Measurements from ENCODE around the gene RBMS1. TPM values are rescaled to one million over a fixed set of nuclear protein-coding genes. Genes with fewer than 3 reads are reported as not detected.

Gene RBMS1
- total RNA-seq, 1 donor from 2014 or later: 136 TPM

DNA sequence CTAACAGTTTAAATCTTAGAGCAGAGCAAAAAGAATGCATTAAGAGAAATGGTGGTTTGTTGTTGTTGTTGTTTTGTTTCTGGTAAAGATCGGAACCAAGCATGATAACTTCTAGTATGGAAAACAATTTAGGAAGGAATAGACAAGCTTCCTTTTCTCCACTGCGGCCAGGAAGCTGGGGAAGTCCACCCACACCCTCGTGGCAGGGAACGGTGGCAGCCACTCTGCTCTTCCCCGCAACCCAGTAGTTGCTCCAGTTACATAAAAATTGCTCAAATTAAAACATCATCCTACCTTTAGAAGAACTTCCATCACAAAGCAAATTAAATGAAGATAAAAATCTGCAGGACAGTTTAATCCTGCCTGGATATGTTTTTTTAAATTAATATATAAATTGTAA is 113.0 kb downstream of the RBMS1 start:
- no peak for DNase-seq (ENCODE audit: low spot score)
- H3K36me3 Mint-ChIP-seq (ENCODE audit: low read depth, unreplicated experiment): no peaks in the 10 kb centered on the region
- H3K4me1 Mint-ChIP-seq (ENCODE audit: unreplicated experiment): peaks cover 72% of the 10 kb centered on the region
- no peaks in the 10 kb centered on the region for H3K27me3 Mint-ChIP-seq (ENCODE audit: unreplicated experiment)
- H3K27ac Mint-ChIP-seq (ENCODE audit: unreplicated experiment): peak overlapping the region; percentile 85
- no peak overlapping the region for H3K4me3 Mint-ChIP-seq (ENCODE audit: unreplicated experiment)
- TF ChIP-seq, protein P1, sequence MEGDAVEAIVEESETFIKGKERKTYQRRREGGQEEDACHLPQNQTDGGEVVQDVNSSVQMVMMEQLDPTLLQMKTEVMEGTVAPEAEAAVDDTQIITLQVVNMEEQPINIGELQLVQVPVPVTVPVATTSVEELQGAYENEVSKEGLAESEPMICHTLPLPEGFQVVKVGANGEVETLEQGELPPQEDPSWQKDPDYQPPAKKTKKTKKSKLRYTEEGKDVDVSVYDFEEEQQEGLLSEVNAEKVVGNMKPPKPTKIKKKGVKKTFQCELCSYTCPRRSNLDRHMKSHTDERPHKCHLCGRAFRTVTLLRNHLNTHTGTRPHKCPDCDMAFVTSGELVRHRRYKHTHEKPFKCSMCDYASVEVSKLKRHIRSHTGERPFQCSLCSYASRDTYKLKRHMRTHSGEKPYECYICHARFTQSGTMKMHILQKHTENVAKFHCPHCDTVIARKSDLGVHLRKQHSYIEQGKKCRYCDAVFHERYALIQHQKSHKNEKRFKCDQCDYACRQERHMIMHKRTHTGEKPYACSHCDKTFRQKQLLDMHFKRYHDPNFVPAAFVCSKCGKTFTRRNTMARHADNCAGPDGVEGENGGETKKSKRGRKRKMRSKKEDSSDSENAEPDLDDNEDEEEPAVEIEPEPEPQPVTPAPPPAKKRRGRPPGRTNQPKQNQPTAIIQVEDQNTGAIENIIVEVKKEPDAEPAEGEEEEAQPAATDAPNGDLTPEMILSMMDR (IDR thresholded peaks at IDR 0.05; ENCODE audit: unreplicated experiment): no peak
- H3K9me3 Mint-ChIP-seq (ENCODE audit: unreplicated experiment): no peaks in the 10 kb centered on the region

DNA sequence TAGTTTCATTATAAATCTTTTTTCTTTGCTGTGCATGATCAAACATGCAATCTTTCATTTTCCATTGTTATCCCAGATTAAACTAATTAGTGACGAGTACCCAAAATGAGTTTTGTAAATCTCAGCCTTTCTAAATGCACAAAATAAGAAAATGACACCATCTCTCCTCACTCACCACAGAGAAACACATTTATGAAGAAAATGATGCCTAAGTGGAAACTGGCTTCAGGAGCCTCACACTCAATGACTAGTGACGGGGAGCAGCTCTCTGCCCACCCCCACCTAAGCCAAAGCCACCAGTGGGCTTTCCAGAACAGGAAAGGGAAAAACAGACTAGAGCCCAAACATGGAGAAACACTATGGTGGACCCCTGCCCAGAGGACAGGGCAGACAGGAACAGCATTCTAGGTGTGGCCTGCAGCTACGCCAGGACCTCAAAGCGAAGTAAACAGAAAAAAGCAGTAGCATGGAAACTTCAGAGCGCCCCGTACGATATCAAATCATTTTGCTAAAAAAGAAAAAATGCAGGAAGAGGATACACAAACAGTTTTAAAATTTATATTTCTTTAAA is 113.5 kb downstream of the RBMS1 start:
- Mint-ChIP-seq H3K4me1 (ENCODE audit: unreplicated experiment) (peaks cover 78% of the 10 kb centered on the region), H3K9me3 (ENCODE audit: unreplicated experiment) (no peaks in the 10 kb centered on the region), H3K4me3 (ENCODE audit: unreplicated experiment) (peak overlapping the region; percentile 14), H3K27me3 (ENCODE audit: unreplicated experiment) (no peaks in the 10 kb centered on the region), H3K36me3 (ENCODE audit: low read depth, unreplicated experiment) (no peaks in the 10 kb centered on the region), H3K27ac (ENCODE audit: unreplicated experiment) (peak overlapping the region; percentile 85)
- TF ChIP-seq, protein P1 (IDR thresholded peaks at IDR 0.05; ENCODE audit: unreplicated experiment): no peak
- no peak for DNase-seq (ENCODE audit: low spot score)

DNA sequence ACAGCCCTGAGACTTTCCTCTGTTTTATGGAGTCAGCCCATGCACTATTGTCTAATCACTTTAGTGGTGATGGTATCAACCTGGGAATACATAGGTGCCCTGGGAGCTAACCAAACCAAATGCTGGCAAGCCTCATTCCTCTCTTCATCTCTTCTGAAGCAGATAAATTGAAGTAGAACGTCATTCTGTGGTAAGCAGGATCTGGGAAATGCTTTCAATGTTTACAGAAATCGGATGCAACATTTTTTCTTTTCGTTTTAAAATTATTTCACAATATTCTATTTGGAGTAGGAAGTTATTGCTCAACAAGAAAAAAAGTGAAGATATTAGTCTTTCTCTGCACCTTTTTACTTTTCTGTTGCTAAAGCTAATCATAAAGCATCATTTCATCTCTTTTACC is 114.2 kb downstream of the RBMS1 start:
- H3K36me3 Mint-ChIP-seq (ENCODE audit: low read depth, unreplicated experiment): no peaks in the 10 kb centered on the region
- H3K27ac Mint-ChIP-seq (ENCODE audit: unreplicated experiment): no peak overlapping the region
- DNase-seq (ENCODE audit: low spot score): no peak
- H3K9me3 Mint-ChIP-seq (ENCODE audit: unreplicated experiment): no peaks in the 10 kb centered on the region
- no peaks in the 10 kb centered on the region for H3K27me3 Mint-ChIP-seq (ENCODE audit: unreplicated experiment)
- TF ChIP-seq, protein P1 (IDR thresholded peaks at IDR 0.05; ENCODE audit: unreplicated experiment): no peak
- peaks cover 77% of the 10 kb centered on the region for H3K4me1 Mint-ChIP-seq (ENCODE audit: unreplicated experiment)
- no peak overlapping the region for H3K4me3 Mint-ChIP-seq (ENCODE audit: unreplicated experiment)

DNA sequence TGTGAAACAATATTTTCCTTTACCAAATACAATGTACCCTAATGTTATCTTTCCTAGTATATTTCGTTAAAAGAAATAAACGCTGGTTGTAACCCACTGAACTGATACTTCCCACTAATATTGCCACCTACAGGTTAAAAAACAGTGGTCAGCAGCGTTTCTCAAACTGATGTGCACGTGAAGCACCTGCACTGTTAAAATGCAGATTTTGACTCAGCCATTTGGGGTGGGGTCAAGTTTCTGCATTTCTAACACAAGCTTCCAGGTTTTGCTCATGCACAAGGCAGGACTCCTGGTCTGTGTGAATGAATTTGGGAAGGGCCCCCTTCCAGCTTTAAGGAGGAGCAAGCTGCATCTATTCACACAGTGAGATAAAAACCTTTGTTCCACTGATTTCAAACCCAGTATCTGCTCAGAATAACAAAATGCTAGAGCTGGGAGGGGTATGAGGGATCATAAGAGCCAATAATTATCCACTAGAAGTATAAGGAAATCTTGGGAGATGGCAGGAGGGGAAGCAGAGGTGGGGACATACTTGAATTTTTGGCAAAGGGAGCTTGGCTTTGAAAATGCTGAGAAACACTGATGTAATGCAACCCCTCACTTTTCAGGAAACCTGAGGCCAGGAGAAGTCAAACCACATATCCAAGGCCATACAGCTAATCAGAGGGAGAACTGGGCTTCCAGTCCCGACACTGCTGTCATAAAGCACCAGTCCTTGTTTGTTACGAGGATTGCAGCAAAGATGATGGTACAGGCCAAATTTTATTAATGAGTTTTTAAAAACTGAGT is 116.2 kb downstream of the RBMS1 start:
- Mint-ChIP-seq H3K27me3 (ENCODE audit: unreplicated experiment) (peaks cover 3% of the 10 kb centered on the region), H3K4me3 (ENCODE audit: unreplicated experiment) (no peak overlapping the region), H3K27ac (ENCODE audit: unreplicated experiment) (peak overlapping the region; percentile 68), H3K4me1 (ENCODE audit: unreplicated experiment) (peaks cover 86% of the 10 kb centered on the region), H3K36me3 (ENCODE audit: low read depth, unreplicated experiment) (no peaks in the 10 kb centered on the region), H3K9me3 (ENCODE audit: unreplicated experiment) (no peaks in the 10 kb centered on the region)
- no peak for DNase-seq (ENCODE audit: low spot score)
- TF ChIP-seq, protein P1 (IDR thresholded peaks at IDR 0.05; ENCODE audit: unreplicated experiment): no peak

DNA sequence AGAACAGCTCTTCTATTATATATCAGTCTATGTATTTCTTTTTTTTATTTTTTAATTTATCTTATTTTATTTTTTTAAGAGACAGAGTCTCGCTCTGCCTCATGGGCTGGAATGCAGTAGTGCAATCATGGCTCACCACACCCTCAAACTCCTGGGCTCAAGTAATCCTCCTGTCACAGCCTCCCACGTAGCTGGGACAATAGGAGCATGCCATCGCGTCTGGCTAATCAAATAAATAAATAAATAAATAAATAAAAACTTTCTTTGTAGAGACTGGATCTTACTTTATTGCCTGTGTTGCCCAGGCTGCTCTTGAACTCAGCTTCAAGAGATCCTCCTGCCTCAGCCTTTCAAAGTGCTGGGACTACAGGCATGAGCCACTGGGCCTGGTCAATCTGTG is 117.0 kb downstream of the RBMS1 start:
- TF ChIP-seq, protein P1 (IDR thresholded peaks at IDR 0.05; ENCODE audit: unreplicated experiment): no peak
- peak overlapping the region; percentile 68 for H3K27ac Mint-ChIP-seq (ENCODE audit: unreplicated experiment)
- H3K27me3 Mint-ChIP-seq (ENCODE audit: unreplicated experiment): peaks cover 6% of the 10 kb centered on the region
- no peaks in the 10 kb centered on the region for H3K9me3 Mint-ChIP-seq (ENCODE audit: unreplicated experiment)
- H3K4me1 Mint-ChIP-seq (ENCODE audit: unreplicated experiment): peaks cover 87% of the 10 kb centered on the region
- no peak overlapping the region for H3K4me3 Mint-ChIP-seq (ENCODE audit: unreplicated experiment)
- DNase-seq (ENCODE audit: low spot score): no peak
- H3K36me3 Mint-ChIP-seq (ENCODE audit: low read depth, unreplicated experiment): no peaks in the 10 kb centered on the region
